Measurements from ENCODE around the gene FUS. TPM values are rescaled to one million over a fixed set of nuclear protein-coding genes. Genes with fewer than 3 reads are reported as not detected.

FUS gene
- polyA plus RNA-seq, 1 donor (not counting 4 experiments of a cell fraction or from before 2014, with no cell fraction given): 199 TPM

GRCh38 chr16:31202414-31203375 lies 22.8 kb downstream of the FUS start, which contains the start of gene PYCARD:
PYCARD (minus strand) TSS chr16:31202760; CDS start chr16:31202690, 70 bp downstream.
- Histone ChIP-seq H3K9me3 (ENCODE audit: control insufficient read depth, low read depth, low read length) (no peaks in the 10 kb centered on the region), H3K79me2 (ENCODE audit: control insufficient read depth, insufficient read depth, low read length) (peaks cover 2% of the 10 kb centered on the region), H3K4me1 (ENCODE audit: control insufficient read depth, extremely low read depth, insufficient read depth, low read length) (peaks cover 23% of the 10 kb centered on the region), H3K9ac (ENCODE audit: control insufficient read depth, extremely low read depth, insufficient read depth, low read length) (peak within 1 kb of the TSS; percentile 72), H3K9me1 (ENCODE audit: control insufficient read depth, extremely low read depth, insufficient read depth, low read length) (no peaks in the 10 kb centered on the region), H3K27me3 (ENCODE audit: control insufficient read depth, extremely low read depth, insufficient read depth, low read length) (no peaks in the 10 kb centered on the region), H3K4me2 (ENCODE audit: control insufficient read depth, extremely low read depth, insufficient read depth, low read depth, low read length) (peak within 1 kb of the TSS; percentile 92), H4K20me1 (ENCODE audit: control insufficient read depth, extremely low read depth, insufficient read depth, low read length) (peaks cover 4% of the 10 kb centered on the region), H3K4me3 (ENCODE audit: control insufficient read depth in 2 of 3, extremely low read depth in 1 of 3, insufficient read depth in 2 of 3, low read depth in 1 of 3, low read length in 3 of 3) (peak within 1 kb of the TSS; percentile 63 to 79 (median 78)), H3K27ac (ENCODE audit: control insufficient read depth, insufficient read depth, low read length) (peak within 1 kb of the TSS; percentile 56), H3K36me3 (ENCODE audit: control insufficient read depth in 2 of 2, extremely low read depth in 1 of 2, insufficient read depth in 2 of 2, low read length in 2 of 2) (peaks cover 0 to 5% of the 10 kb centered on the region in 2 experiments), H2AFZ (ENCODE audit: control insufficient read depth, low read length) (peak within 1 kb of the TSS; percentile 77)
- FAIRE-seq: no peak
- TF ChIP-seq CTCF (optimal IDR thresholded peaks at IDR 0.05 in 1 of 3, IDR thresholded peaks at IDR 0.05 in 1 of 3, conservative IDR thresholded peaks at IDR 0.05 in 1 of 3; ENCODE audit: extremely low read depth in 1 of 3, insufficient read depth in 2 of 3, low read length in 3 of 3) (no peak), EZH2 (IDR thresholded peaks at IDR 0.05; ENCODE audit: low read length) (no peak)
- dilution Hi-C loops (cut with MboI; ENCODE audit: extremely low pct_ligation_motif_present, low sequenced_read_pairs): no loop called here
- no peak for DNase-seq (ENCODE audit: low read depth, low spot score)

GRCh38 chr16:31204871-31205666 lies 25.1 kb downstream of the FUS start:
- Histone ChIP-seq H3K36me3 (ENCODE audit: control insufficient read depth in 2 of 2, extremely low read depth in 1 of 2, insufficient read depth in 2 of 2, low read length in 2 of 2) (no peaks in the 10 kb centered on the region), H3K9me3 (ENCODE audit: control insufficient read depth, low read depth, low read length) (no peaks in the 10 kb centered on the region), H3K27me3 (ENCODE audit: control insufficient read depth, extremely low read depth, insufficient read depth, low read length) (no peaks in the 10 kb centered on the region), H3K4me3 (ENCODE audit: control insufficient read depth in 2 of 3, extremely low read depth in 1 of 3, insufficient read depth in 2 of 3, low read depth in 1 of 3, low read length in 3 of 3) (no peak overlapping the region), H2AFZ (ENCODE audit: control insufficient read depth, low read length) (no peak overlapping the region), H3K4me2 (ENCODE audit: control insufficient read depth, extremely low read depth, insufficient read depth, low read depth, low read length) (no peak overlapping the region), H3K9ac (ENCODE audit: control insufficient read depth, extremely low read depth, insufficient read depth, low read length) (no peak overlapping the region), H4K20me1 (ENCODE audit: control insufficient read depth, extremely low read depth, insufficient read depth, low read length) (no peaks in the 10 kb centered on the region), H3K4me1 (ENCODE audit: control insufficient read depth, extremely low read depth, insufficient read depth, low read length) (peaks cover 22% of the 10 kb centered on the region), H3K79me2 (ENCODE audit: control insufficient read depth, insufficient read depth, low read length) (peaks cover 2% of the 10 kb centered on the region), H3K27ac (ENCODE audit: control insufficient read depth, insufficient read depth, low read length) (no peak overlapping the region), H3K9me1 (ENCODE audit: control insufficient read depth, extremely low read depth, insufficient read depth, low read length) (no peaks in the 10 kb centered on the region)
- no peak for FAIRE-seq
- no peak for DNase-seq (ENCODE audit: low read depth, low spot score)
- dilution Hi-C loops (cut with MboI; ENCODE audit: extremely low pct_ligation_motif_present, low sequenced_read_pairs): no loop called here
- TF ChIP-seq EZH2 (IDR thresholded peaks at IDR 0.05; ENCODE audit: low read length) (no peak), CTCF (optimal IDR thresholded peaks at IDR 0.05 in 1 of 3, IDR thresholded peaks at IDR 0.05 in 1 of 3, conservative IDR thresholded peaks at IDR 0.05 in 1 of 3; ENCODE audit: extremely low read depth in 1 of 3, insufficient read depth in 2 of 3, low read length in 3 of 3) (no peak)
